ACHN (cell line): ENCODE data around the gene PAOX.
"Not testable (repeated sequence)": the region's sequence is repeated elsewhere in the genome, so short reads cannot be mapped to it uniquely, and the experiment has no call there.

ENCODE experiments used
- DNase-seq: peaks from one replicate; pipeline ENCODE4 v3.0.0-alpha.2; 2015
- in situ Hi-C: cut with HindIII; loops from 2 replicates; pipeline ENCODE4 v1.10.0; 2017; ENCODE audit warnings: low sequenced_read_pairs, low pct_ligation_motif_present, low pct_unique_long_range_greater_than_20kb

PAOX gene

DNA sequence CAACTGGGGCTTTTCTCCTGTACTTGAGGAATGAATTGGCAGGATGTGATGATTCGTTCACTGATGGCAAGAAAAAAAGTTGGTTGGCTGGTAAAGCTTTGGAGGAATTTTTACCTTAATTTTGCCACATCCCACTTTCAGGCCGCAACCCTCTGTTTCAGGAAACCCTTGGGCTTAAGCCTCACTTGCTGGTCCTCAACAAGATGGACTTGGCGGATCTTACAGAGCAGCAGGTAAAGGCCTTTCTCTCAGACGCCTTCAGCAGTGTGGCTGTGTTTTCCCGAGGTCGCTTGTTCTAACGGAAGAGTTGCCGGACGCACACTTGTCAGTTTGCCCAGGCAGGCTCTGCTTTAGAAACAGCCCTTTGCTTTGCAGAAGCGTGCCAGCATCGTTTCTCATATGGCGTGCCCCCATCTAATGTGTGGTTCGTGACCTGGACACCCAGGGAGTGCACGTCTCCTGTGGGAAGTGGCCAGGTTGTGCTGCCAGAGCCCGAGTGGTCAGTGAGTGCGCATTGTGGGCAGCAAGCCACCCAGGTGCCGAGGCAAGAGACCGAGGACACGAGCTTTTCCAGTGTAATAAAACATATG lies 17.1 kb downstream of the PAOX start:
- DNase-seq: no peak
- in situ Hi-C loops: no loop called here

DNA sequence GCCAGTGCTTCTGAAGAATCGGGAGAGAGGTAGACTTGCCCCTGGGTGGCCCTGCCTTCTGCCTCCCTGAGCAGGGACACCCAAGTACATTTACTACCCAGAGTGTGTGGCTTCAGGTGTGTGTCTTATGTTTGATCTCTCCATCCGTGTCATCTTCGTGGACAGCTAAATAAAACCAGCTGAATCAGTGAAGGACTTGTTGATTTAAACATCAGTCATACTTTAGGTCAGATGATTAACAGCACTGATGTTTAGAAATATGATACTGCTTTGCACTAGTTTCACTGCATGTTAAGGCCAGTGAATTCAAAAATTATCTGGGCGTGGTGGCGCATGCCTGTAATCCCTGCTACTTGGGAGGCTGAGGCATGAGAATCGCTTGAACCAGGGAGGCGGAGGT lies 18.9 kb downstream of the PAOX start:
- DNase-seq: no peak
- in situ Hi-C loops: no loop called here

DNA sequence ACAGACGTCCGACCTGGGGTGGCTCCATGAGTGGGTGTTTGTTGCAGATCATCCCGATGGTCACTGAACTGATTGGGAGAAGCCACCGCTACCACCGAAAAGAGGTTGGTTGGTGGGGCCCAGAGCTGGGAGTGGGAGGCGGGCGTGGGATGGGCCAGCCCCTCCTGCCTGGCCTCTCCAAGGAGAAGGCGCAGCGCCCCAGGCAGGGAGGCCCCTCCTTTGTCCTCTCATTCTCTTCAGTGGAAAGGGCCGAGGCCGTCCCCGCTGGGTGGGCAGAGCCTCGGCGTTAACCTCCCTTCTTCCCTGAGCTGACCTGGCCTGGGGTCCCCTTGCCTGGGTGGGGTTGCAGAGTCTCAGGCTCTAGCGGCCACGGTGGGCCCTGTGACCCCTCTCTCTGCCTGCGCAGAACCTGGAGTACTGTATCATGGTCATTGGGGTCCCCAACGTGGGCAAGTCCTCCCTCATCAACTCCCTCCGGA lies 20.1 kb downstream of the PAOX start:
- in situ Hi-C loops: no loop called here
- DNase-seq: no peak

DNA sequence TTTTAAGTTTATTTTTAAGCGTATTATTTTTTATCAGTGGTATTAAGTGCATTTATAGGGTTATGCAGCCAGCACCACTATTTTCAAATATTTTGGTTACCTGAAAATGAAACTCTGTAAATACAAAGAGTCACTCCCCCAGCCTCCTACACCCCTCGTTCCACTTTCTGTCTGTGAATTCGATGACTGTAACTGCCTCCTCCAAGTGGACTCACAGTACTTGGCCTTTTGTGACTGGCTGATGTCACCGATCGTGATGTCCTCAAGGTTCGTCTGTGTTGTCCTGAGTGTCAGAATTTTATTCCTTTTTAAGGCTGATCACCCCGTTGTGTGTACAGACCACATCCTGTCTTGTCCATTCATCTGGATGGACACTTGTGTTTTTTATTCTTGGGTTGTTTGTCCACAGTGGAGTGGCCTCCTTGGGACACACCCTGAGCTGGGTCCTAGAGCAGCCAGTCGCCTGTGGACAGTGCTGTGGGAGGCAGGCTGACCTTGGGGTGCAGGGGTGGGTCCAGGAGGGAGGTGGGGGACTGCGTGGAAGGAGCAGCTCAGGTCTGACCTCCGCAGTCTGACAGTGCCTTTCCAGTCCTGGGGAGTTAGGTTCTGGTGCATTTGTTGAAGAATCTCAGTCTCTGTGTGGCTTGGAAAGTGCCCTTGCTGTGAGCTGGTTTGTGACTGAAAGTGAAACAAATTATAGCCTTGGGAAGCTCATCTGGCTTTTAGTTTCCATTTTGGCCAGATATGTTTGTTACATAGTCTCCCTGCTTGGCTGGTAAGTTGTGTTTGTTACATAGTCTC lies 21.8 kb downstream of the PAOX start:
- DNase-seq: no peak
- in situ Hi-C loops: no loop called here

DNA sequence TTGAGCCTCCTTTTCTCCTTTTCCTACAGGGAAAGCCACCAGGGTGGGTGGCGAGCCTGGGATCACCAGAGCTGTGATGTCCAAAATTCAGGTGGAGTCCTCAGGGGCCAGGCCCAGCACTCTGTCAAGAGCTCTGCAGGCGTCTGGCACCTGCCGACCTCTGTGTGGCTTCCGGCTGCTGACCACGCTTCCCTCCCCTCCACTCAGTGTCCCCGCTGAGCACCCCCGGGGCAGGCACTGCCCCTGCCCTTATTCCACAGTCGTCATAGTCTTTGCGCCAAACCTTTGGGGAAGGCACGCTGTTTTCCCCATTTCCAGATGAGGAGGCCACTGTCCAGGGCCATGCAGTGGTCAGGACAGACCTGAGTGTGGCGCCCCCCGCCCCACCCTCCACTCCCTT lies 22.4 kb downstream of the PAOX start:
- DNase-seq: no peak
- in situ Hi-C loops: no loop called here

DNA sequence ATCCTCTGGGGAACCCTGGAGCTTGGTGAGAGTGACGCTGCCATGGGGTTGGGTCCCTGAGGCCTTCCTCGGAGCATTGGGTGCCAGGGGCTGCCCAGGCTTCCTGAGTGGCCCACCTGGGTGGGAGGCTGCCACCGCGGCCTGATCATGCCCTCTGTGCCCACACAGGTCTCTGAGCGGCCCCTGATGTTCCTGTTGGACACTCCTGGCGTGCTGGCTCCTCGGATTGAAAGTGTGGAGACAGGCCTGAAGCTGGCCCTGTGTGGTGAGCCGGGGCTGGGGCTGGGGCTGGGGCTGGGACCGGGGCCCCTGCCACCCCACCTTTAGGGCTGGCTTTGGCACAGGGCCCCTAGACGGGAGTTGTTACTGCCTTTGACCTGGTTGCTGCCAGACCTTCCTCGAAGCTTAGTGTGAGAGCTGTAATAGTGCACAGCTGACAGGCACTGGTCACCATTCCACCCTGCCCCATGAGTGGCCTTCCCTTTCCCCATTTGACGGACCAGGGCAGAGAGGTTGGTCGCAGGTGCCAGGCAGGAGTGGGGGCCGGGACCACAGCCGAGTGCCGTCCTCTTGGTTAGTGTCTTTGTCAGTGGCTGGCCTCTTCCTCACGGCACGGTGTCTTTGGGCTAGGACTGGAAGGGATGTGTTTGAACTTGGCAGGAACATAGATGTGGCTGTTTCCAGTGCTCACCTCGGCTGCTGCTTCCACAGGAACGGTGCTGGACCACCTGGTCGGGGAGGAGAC lies 23.1 kb downstream of the PAOX start:
- in situ Hi-C loops: no loop called here
- DNase-seq: no peak

DNA sequence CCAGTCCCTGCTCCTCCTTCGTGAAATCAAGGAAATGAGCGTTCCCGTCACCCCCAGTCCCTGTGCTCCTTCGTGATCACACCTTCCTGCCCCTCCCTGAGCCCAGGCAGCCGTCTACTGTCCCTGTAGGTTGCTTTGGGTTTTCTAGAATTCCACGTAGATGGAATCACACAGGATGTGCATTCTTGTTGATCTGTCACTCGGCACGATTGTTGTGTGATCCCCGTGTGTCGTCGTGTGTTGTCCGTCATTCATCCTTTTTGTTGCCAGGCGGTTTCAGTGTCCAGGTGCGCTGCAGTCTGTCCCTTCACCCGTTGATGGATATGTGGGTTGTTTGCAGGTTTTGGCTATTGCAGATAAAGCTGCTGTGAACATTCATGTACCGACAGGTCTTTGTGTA lies 24.3 kb downstream of the PAOX start:
- no peak for DNase-seq
- in situ Hi-C loops: no loop called here

DNA sequence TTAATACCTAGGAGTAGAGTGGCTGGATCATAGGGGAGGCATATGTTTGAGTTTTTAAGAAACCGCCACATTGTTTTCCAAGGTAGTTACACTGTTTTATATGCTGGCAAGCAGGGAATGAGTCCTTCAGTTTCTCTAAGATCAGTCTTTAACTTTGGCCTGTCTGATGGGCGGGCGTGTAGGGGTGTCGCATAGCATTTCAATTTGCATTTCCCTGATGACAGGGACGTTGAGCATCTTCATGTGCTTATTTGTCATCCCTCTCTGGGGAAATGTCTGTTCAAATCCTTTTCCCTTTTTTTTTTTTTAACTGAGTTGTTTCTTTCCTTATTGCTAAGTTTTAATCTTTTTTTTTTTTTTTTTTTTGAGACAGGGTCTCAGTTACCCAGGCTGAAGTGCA lies 24.7 kb downstream of the PAOX start:
- in situ Hi-C loops: no loop called here
- no peak for DNase-seq

DNA sequence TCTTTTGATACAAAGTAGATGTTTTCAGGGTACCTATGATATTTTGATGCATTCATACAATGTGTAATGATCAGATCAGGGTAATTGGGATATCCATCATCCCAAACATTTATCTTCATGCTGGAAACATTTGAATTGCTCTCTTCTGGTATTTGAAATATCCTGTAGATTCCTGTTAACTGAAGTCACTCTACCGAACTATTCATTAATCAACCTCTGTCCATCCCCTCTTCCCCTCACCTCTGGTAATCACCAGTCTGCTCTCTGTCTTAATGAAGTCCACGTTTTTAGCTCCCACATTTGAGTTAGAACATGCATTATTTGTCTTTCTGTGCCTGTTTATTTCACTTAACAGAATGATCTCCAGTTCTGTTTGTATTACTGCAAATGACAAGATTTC lies 26.2 kb downstream of the PAOX start:
- DNase-seq: peak; percentile 45
- in situ Hi-C loops: no loop called here

DNA sequence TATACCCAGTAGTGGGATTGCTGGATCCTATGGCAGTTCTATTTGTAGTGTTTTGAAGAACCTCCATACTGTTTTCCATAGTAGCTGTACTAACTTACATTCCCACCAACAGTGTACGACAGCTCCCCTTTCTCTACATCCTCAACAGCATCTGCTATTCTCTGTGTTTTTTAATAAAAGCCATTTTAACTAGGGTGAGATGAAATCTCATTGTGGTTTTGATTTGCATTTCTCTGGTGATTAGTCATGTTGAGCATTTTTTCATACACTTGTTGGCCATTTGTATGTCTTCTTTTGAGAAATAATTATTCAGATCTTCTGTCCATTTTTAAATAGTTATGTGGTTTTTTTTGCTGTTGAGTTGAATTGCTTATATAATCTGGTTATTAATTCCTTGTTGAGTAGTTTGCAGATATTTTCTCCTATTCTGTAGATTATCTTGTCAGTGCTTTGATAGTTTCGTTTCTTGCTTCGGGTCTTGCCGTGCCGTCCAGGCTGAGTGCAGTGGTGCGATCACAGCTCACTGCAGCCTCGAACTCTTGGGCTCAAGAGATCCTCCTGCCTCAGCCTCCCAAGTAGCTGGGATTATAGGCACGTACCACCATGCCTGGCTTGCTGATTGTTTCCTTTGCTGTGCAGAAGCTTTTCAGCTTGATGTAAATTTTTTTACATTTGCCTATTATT lies 26.9 kb downstream of the PAOX start:
- no peak for DNase-seq
- in situ Hi-C loops: no loop called here

DNA sequence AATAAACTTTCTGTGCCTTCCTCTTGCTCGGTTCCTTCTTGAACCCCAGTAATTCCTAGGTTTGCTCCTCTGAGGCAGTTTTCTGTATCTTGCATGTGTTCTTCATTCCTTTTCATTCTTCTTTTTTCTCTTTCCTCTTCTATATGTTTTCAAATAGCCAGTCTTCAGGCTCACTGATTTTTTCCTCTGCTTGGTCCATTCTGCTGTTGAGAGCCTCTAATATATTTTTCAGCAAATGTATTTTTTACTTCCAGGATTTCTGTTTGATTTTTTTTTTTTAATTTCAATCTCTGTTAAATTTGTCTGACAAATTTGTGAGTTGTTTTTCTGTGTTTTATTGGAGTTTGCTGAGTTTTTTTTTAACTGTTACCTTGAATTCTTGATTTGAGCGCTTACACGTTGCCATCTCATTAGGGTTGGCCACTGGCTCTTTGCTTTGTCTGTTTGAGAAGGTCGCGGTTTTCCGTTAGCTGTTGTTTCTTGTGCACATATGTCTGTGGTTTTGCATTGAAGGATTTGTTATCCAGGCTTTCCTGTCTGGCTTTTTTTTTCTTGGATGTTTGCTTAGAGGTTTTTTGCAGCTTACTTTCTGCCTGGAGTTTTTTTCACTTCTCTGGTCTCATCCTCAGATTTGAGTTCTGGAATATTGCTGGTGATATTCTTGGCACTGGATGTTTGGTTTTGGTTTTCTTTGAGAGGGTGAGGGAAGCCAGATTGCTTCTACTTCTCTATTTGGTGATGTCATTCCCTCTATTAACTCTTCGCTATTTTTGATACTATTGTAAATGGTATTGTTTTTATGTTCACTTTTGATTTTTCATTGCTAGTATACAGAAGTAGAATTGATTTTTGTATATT lies 32.7 kb downstream of the PAOX start:
- in situ Hi-C loops: no loop called here
- DNase-seq: no peak

DNA sequence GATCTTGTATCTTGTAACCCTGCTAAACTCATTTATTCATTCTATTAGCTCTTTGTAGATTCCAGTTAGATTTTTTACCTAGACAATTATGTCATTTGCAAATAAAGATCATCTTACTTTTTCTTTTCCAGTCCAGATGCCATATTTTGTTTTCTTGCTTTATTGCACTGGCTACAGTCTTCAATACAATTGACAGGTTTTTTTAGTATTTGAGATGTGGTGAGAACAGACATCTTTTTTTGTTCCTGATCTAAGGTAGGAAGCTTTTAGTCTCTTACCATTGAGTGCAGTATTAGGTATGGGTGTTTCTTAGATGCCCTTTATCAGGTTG lies 33.3 kb downstream of the PAOX start:
- in situ Hi-C loops: no loop called here
- DNase-seq: no peak

DNA sequence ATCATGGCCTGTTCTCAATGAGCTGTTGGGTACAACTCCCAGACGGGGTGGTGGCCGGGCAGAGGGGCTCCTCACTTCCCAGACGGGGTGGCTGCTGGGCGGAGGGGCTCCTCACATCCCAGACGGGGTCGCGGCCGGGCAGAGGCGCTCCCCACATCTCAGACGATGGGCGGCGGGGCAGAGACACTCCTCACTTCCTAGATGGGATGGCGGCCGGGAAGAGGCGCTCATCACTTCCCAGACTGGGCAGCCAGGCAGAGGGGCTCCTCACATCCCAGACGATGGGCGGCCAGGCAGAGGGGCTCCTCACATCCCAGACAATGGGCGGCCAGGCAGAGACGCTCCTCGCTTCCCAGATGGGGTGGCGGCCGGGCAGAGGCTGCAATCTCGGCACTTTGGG lies 35.3 kb downstream of the PAOX start:
- in situ Hi-C loops, DNase-seq: not testable (repeated sequence)

DNA sequence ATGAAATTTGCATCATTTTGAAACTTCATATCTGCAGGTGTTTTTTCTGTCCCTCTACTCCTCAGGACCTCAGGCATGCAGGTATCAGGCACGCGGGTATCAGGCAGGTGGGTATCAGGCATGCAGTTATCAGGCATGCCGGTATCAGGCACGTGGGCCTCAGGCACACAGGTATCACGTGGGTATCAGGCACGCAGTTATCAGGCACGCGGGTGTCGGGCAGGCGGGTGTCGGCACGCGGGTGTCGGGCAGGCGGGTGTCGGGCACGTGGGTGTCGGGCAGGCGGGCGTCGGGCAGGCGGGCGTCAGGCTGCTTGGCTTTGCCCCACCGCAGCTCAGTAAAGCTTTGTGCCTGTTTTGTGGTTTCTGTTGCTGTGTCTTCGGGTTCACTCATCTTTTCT lies 36.7 kb downstream of the PAOX start:
- in situ Hi-C loops: no loop called here
- DNase-seq: no peak

DNA sequence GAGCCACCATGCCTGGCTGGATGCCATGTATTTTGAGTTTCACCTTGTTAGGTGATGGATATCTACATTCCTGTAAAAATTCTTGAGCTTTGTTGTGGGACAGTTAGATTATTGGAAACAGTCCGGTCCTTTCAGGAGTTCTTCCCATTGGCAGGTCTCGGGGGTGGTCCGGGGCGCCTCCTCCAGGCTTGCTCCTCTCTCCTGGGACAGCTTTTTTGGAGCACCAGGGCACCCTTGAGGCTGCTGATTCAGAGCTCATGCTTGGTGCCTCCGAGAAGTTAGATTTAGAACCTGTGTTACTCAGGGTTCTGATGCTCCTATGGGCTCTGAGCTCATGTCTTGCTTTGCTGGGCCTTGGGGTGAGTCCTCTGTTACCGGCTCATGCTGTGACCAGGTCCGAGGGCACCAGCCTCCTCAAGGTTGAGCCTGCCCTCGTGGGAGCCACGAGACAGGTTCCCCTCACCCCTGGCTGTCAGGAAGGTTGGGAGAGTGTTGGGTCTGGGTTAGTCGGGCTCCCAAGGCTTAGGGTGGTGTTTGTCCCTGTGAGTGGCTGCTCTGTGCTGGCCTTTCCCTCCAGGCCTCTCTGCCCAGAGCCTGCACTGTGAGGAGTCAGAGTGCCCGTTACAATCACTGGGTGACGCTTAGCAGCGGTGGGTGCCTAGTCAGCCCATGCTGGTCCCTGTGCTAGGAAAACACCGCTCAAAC lies 39.4 kb downstream of the PAOX start:
- in situ Hi-C loops: no loop called here
- DNase-seq: no peak

DNA sequence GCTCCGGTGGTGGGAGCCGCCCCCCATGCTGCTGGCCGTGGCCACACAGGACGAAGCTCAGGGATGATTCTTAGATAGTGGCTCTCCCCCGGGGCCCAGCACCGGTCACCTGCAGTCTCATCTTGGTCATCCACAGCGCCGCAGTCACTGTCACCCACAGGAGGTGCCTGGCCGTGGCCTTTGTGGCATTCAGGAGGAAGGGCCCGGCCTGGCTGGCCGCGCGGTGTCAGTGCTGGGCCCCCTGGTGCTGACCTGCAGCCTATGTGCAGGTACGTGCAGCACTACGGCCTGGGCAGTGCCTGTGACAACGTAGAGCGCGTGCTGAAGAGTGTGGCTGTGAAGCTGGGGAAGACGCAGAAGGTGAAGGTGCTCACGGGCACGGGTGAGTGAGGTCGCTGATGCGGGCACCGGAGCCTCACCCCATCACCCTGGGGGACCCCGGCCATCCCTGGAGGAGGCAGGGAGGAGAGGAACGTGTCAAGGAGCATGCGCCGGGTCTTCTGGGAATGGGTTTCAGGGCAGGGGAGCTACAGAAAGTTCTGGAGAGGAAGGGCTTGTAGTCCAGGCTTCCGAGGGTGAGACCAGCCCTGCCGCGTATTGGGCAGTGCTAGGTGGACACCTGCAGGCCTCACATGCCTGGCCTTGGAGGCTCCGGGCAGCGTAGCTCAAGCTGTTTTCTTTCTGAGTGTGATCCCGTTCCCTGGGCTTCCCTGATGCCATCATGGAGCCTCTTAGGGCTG lies 40.3 kb downstream of the PAOX start:
- in situ Hi-C loops: no loop called here
- no peak for DNase-seq

DNA sequence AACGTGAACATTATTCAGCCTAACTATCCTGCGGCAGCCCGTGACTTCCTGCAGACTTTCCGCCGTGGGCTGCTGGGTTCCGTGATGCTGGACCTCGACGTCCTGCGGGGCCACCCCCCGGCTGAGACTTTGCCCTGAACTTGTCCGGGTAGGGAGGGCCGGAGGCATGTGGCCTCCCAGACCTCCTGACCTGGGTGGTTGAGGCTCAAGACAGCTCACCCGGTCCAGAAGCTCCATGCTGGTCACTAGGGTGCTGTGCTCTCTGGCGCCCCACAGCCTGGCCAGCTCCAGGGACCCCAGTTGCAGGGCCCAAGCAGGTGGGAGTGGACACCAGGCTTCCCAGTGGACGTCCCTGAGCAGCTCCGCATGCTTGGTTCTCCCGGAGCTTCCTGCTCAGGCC lies 41.0 kb downstream of the PAOX start:
- in situ Hi-C loops: no loop called here
- DNase-seq: no peak
